HT-29 (cell line): Measurements from ENCODE around the gene WBP1. TPM values are rescaled to one million over a fixed set of nuclear protein-coding genes. Genes with fewer than 3 reads are reported as not detected.
"Not testable (repeated sequence)": the region's sequence is repeated elsewhere in the genome, so short reads cannot be mapped to it uniquely, and the experiment has no call there.

Experiments used
- DNase-seq: peaks from one replicate; pipeline ENCODE4 v3.0.0-alpha.2; 2015; ENCODE audit warnings: low spot score
- total RNA-seq: library from RNA; depleted of rRNA; stranded (reverse); fragments of >200 nt; shearing (Covaris generic); gene quantifications from 2 replicates; pipeline ENCODE4 v1.2.3, GENCODE V29; 2014

WBP1 gene
- total RNA-seq, 1 experiment from 2014 or later: 76.1 TPM

DNA sequence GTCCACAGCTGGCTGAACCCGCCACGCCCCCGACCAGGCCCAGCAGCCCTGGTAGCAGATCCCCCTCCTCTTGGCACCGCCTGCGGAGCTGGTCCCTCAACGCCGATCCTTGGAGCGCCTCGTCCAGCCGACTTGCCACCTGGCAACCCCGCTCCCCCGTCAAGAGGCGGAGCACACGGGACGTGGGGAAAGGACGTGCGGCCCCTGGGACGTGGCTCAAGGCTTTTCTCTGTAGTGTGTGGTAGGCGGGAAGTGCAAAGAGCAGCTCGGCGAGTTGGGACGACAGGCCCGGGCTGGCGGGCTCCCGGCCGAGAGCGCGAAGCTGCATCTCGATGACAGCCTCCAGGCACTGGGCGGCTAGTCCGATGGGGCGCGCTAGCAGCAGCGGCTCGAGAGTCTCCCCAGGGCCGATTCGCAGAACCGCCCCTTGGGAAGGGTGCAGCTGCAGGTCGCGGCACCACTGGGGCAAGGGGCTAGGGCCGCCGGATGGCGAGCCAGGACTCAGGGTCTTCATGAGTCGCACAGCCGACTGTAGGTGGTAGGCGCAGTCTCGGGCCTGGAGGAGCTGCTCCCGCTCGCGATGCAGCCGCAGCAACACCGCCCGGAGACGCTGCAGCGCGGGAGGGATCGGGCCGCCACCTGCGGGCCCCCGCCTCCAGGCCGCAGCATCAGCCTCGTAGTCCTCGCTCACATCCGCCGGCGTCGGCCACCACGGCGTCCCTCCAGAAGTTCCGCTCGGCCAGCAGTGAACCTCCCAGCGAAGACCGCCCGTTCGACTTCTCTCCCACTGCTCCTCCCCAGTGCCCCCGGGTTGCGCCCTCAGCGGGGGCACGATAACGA lies 23.9 kb downstream of the WBP1 start:
- DNase-seq: no peak

DNA sequence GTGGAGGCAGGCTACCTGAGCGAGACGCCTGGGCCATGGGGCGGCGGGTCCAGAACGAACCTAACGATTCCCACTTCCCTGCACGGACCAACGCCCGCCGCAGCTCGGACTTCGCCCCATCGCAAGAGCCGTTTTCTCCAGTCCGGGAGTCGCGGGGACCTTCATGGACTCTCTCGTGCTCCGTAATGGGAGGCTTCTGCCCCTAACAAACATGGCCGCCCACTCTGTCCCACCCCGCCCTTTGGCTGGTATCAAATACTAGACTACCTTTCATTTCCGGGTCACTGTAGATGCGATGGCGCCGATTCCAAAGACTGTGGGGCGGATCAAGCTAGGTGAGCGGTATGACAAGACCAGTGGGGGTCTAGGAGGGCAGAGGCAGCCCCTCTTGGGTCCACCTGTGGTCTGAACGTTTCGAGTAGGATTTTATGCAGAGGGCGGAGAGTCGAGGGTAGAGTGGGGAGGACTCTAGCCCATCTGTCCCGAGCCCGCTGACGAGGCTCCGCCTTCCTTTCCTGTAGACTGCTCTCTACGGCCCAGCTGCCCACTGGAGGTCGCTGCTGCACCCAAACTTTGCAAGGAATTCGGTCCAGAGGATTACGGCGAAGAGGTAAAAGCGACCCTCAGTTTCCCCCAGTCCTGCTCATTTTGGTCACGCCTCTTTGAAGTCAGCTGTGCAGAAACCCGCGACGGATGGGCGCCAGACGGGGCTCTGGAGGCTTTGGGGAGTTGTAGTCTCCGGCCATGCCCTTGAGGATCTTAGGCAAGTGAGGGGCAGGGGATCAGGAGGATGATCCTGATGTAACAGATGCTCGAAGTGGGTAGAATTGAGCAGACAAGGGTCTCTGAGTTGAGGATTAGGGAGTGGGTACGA lies 24.8 kb downstream of the WBP1 start, which contains the start of the genes CCDC142 and TTC31:
Gene CCDC142 (minus strand): TSS at position 198 of the 874 bp plus-strand sequence. CDS start 161 bp downstream, at position 37.
Gene TTC31 (plus strand): TSS at position 281 of the 874 bp plus-strand sequence. CDS start 15 bp downstream, at position 296.
- peak; percentile 96 for DNase-seq

DNA sequence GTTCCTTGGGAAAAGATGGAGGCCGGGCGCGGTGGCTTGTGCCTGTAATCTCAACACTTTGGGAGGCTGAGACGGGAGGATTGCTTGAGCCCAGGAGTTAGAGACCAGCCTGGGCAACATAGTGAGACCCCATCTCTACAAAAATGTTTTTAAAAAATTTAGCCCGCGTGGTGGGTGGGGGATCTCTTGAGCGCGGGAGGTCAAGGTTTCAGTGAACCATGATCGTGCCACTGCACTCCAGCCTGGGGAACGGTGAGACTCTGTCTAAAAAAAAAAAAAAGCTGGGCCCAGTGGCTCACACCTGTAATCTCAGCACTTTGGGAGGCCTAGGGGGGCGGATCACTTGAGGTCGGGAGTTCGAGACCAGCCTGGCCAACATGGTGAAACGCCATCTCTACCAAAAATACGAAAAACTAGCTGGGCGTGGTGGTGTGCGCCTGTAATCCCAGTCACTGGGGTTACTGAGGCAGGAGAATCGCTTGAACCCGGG lies 25.5 kb downstream of the WBP1 start:
- DNase-seq: not testable (repeated sequence)

DNA sequence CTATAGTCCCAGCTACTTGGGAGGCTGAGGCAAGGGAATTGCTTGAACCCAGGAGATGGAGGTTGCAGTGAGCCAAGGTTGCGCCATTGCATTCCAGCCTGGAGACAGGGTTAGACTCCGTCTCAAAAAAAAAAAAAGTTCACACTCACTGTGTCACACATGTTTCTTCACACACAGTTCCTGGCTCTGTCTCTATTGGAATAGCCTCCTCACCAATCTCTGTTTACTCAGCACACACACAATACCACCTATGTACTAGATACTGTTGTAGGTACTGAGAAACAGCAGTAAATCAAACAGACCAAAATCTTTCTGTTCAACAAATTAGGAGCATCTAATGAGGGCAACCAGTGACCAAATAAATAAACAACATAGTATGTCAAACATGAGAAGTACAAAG lies 27.9 kb downstream of the WBP1 start:
- DNase-seq: no peak

DNA sequence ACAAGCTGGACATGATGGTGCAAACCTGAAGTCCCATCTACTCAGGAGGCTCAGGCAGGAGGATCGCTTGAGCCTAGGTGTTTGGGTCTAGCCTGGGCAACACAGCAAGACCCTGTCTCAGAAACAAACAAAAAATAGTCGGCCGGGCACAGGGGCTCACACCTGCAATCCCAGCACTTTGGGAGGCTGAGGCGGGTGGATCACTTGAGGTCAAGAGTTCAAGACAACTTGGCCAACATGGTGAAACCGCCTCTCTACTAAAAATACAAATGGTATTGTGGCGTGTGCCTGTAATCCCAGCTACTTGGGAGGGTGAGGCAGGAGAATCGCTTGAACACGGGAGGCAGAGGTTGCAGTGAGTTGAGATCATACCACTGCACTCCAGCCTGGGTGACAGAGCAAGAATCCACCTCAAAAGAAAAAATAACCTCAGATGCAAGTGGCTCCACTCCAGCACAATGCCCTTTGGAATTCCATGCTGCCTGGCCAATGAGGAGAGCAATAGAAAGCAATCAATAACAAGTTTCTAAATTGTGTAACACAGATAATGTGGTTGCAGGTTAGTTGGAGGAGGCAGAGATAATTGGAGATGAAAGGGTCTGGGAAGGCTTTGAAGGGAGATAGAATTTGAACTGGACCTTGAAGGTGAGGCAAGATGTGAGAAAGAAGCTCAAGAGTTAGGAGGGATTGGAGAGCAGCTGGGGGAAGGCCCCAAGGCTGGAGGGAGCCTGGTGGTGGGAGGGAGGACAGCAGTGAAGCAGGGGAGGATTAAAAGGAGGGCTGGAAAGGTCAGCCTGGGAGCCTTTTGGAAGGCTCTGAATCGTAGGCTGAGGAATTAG lies 30.6 kb downstream of the WBP1 start:
- no peak for DNase-seq

DNA sequence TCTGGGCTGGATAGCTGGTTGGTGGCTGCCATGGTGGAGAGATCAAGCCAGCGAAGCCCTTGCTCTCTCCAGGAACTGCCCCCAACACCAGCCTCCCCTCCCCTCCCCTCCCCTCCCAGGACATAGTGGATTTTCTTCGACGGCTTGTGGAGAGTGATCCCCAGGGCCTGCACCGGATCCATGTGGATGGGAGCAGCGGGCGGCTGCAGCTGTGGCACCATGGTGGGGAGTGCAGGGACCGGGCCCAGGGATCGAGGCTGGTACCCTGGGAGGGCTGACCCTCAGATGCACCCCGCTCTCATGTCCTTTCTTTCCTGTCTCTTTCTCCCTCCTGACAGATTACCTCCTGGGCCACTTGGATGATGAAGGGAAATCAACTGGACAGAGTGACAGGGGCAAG lies 31.7 kb downstream of the WBP1 start:
- DNase-seq: no peak

DNA sequence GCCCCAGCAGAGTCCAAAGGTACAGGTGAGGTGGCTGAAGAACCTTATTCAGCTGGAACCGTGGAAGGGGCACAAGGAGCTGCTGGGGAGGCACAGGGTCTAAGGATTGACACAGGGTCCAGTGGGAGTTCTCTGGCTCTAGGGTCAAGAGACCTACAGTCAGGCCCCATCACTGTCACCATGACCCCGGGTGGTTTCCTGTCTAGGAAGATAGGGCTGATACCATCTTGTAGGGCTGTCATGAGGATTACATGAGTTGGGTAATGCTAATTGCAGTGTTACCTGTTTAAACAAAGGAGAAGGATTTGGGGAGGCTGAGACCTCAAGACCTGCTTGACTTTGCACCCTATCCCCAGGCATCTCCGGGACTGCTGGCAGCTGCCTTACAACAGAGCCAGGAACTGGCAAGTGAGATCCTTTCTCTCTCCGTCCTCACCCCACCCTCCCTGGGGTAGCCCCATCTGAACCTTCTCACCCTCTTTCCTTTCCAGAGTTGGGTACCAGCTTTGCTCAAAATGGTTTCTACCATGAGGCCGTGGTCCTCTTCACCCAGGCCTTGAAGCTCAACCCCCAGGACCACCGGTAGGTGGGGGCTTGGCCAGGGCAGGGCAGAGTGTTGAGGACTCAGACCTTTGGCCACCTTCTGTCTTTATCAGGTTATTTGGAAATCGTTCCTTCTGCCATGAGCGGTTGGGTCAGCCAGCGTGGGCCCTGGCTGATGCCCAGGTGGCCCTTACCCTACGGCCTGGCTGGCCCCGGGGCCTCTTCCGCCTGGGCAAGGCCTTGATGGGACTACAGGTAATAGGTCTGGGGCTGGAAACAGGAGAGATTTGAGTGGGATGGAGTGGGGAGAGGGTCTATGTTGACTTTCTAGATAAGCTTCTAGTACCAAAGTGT lies 33.7 kb downstream of the WBP1 start:
- DNase-seq: no peak

DNA sequence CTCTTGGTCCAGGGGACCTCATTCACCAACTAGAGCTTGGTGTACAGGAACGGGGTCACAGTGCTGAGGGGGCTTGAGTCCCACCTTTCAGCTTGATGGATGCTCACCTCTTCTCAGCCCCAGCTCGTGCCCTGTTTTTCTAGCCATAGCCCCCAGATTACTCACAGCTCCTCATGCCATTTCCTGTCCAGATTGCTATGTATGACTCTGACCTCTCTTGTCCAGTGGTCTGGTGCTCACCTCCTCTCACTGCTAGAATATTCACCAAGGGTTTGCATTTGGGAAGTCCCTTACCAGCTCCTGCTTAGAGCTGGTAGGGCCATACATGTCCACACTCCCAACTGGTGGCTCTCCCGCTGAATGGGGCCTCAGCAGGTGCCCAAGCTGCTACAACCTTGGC lies 35.3 kb downstream of the WBP1 start:
- no peak for DNase-seq

DNA sequence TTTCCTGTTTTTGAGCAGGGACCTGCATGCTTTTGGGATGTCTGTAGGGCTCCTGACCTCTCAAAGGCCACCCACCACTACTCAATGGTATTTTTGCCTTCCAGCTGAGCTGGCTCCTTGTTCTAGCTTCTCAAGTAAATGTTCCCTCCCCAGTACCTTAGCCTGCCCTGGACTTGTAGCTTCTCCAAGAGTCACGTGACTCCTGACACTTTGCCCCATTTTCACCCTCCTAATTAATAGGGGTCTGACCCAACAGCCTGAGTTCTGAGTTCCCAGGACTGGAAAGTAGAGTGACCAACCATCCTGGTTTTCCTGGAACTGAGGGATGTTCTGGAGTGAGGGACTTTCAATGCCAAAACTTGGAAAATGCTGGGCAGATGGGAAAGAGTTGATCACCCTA lies 37.2 kb downstream of the WBP1 start:
- no peak for DNase-seq

DNA sequence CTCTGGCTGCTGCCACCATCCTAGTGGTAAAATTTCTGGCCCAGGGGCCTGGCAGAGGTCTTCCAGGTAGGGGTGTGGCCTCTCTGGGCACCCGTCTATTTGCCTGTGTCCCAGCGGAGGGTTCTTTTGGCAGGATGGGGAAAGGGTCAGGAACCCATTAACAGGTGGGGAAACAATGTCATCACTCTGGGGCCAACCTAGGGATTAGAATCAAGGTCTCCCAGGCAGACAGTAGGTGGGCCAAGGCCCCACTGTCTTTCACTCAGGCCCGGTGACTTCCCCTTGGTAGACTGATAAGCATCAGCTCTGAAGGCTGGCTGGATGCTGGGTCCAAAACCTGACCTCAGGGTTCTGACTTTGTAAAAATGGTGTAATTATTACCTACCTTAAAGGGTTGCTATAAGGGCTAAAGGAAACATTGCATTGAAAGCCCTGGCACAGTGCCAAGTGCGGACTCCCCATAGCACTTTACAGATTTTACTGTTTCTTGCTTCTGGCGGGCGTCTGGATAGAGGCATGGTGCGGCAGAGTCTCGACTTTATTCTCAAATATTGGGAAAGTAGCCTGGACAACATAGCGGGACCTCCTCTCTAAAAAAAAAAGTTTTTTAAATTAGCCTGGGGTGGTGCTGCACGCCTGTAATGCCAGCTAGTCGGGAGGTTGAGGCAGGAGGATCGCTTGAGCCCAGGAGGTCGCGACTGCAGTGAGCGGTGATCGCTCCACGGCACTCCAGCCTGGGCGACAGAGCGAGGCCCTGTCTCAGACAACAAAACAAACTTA lies 38.9 kb downstream of the WBP1 start:
- DNase-seq: peak; percentile 26

DNA sequence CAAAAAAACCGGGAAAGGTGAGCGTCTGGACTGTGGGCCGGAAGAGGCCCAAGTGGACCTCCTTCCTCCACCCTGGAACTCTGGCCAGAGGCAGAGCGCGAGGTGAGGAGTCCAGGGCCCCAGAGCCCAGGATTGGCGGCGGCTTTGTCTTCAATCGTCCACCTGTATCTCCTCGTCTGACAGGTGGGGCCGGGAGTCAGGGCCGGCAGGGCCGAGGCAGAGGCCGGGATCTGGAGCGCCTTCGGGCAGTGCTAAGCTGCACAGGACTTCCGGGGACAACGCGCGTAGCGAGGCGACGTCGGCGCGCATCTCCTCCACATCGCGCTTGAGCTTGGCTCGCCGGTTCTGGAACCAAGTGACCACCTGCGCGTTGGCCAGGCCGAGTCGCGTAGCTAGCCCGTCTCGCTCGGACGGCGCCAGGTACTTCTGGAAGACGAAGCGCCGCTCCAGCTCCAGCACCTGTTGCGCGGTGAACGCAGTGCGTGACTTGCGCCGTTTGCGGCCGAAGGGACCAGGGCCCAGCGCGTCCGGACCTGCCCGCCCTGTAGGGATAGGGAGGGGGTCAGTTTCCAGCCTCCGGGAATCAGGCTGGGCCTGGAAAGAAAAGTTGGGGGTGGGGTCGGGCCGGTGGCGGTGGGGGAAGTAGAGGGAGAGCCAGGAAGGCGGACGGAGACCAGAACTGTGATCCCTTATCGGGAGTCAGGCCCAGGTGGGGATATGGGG lies 39.7 kb downstream of the WBP1 start:
- peak; percentile 62 for DNase-seq

DNA sequence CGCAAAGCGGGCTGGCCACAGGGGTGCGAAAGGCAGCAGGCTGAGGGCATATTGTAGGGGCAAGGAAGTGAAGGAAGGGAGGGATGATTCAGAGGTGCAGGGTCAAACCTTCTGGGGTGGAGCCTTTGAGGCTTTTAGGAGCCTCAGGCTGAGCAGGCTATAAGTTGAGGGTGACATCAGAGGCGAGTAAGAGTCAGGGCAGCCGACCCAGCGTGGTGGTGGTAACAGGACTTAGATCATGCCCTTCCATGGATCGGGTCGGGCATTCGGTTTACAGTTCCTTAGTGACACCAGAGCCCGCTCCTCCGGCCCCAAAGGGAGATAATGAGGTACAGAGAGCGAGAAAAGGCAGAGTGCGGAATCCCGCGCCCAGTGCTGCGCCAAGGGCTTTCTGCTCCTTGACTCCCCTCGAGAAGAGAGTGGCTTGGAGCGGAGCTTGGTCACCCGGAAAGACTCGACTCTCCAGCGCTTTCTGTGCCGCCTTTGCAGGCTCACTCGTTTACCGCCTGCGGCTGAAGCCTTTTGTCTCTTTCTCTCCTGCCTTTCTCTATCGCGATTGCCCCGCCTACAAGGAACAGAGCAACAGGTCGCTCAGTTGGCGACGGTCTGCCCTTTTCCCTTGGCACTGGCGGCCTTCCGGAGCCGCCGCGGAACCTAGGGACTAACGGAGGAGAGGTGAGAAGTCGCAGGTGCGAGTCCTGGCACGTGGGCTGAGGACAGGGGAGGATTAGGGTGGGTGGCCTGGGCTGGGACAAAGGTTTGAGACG lies 40.4 kb downstream of the WBP1 start:
- DNase-seq: peak; percentile 67

DNA sequence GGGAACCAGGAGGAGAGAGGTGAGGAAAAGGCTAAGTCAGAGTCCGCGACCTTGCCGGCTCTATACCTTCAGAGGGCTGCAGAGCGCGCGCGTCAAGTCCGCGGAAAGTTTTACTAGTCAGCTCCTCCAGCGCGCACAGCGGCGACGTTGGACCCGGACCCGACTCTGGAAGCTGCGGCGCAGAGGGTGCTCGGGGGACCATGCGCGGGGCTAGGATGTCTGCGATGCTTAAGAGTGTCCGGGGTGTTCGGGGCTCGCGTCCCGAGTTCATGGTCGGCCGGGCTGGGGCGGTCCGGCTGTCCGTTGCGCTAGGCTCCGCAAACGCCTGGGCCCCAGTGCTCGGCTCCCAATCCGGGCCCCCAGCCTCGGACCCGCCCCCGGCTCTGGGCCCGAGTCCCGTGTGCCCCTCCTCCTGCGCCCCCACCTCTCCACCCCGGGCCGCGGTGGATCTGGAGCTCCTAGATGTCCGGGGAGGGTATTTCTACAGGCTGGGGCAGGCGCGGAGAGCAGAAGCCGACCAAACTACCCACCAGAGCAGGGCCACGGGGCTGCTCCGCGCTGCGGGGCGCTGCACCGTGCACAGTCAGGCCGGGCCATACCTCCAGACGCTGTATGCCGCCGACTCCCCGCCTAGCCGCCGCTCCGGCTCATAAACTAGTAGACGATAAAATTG lies 41.2 kb downstream of the WBP1 start, which contains the start of gene LBX2:
Gene LBX2 (minus strand): TSS at position 337 of the 673 bp plus-strand sequence. CDS start 66 bp downstream, at position 271.
- no peak for DNase-seq

DNA sequence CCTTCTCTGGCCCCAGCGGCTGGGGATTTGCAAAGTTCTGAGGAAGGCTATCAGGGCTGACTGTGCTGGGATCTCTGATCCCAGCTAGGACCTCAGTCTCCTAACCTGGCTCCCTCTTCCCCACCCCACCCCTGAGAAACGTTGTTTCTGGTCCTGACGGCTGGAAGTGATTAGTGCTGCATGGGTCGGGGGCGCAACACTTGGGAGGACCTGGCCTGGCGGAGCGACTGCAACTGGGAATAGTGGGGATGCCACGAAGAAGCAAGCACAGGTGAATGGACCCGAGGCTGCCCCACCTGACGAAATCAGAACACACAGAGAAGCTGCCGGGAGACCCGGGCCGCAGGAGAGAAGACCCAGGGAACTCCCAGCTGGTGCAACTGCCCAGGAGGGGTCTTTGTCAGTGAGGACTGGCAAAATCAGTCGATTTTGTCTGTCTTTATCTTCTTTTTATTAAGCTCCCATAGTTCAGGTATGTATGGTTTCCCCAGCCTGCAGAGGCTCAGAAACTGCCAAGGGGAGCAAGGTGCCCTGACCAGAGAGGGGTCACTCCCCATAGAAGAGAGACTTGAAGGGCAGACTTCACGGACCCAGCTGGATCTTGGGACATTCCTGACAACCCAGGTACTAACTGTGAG lies 41.8 kb downstream of the WBP1 start:
- no peak for DNase-seq

DNA sequence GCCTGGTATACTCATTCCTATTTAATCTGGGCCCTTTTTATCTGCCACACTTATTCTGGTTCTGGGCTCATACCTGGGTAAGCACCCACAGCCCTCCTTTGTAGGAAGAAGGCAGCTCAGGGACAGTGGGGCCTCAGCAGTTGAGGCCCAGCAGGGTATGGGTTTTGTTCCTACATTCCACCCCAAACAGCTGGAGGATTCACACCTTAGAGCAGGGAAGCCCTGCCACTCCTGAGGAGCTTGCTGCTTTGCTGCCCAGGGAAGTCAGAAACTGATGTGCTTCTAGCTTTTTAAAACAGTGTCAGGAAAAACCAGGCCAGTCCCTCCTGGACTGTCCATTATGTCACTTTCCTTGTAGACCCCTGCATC lies 42.3 kb downstream of the WBP1 start:
- DNase-seq: no peak

DNA sequence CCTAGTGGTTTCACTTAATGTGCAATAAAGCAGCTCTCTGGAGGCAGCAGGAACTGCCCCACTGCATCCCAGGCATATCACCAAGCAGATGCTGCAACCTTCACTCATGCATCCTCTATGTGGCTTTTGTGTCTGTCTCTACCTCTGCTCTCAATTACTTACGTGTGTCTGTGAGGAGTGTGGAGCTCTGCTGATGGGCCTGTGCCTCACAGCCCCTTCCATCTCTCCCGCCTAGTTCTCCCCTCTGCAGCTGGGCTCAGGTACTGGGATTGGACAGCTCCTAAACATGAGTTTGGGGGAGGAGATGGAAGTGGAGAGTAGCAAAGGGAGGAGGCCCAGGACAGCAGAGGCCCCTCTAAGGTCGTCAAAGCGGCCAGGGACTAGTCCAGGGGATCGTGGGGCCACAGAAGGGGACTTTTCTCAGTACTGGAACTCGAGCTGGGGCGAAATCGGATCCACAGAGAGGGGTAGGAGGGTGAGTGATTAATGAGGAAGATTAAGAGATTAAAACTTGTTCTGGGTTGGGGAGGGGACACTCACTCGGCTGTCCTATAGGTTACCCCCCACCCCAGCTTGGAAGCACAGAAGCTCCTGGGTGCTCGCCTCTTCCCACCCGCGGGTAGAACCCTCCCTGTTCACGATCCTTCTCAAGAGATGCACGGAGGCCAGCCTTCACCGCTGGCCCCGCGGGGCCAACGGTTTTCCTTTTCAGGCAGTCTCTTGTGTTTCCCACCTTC lies 43.3 kb downstream of the WBP1 start:
- no peak for DNase-seq
